Activated CD4-positive, alpha-beta T cell treated with anti-CD3 and anti-CD28 coated beads for 1 hour (primary cell): ENCODE results near the gene FUT4.
A peak's percentile ranks its signal among the peaks of the same experiment; 100 is the strongest.
"Not testable (repeated sequence)": the region's sequence is repeated elsewhere in the genome, so short reads cannot be mapped to it uniquely, and the experiment has no call there.

Experiments
- DNase-seq: peaks from one replicate; pipeline ENCODE4 v3.0.0-alpha.2; 2020

Gene FUT4

GRCh38 chr11:94543695-94544645, at the start of gene FUT4:
Gene FUT4 (plus strand): TSS chr11:94543921. CDS start chr11:94544134, 213 bp downstream.
- DNase-seq = peak; percentile 49

- DNase-seq = no peak
Measured at GRCh38 chr11:94494126-94494680, 49.5 kb upstream of the FUT4 start.

- no peak for DNase-seq
Measured at GRCh38 chr11:94500181-94500580, 43.5 kb upstream of the FUT4 start.

- no peak for DNase-seq
Measured at GRCh38 chr11:94501522-94501921, 42.2 kb upstream of the FUT4 start.

- no peak for DNase-seq
Measured at GRCh38 chr11:94504689-94505293, 38.9 kb upstream of the FUT4 start.

GRCh38 chr11:94506513-94506912, 37.2 kb upstream of the FUT4 start:
- DNase-seq = not testable (repeated sequence)

- DNase-seq = no peak
Measured at GRCh38 chr11:94507485-94507884, 36.2 kb upstream of the FUT4 start.

- peak; percentile 31 for DNase-seq
Measured at GRCh38 chr11:94511932-94512781, 31.6 kb upstream of the FUT4 start, which contains the start of gene C11orf97. Gene C11orf97 (plus strand): TSS chr11:94512461. CDS start chr11:94512529, 68 bp downstream.

GRCh38 chr11:94513091-94513490, 30.6 kb upstream of the FUT4 start:
- DNase-seq = no peak

- DNase-seq = no peak
Measured at GRCh38 chr11:94515398-94515797, 28.3 kb upstream of the FUT4 start.

GRCh38 chr11:94516725-94517124, 27.0 kb upstream of the FUT4 start:
- no peak for DNase-seq

- no peak for DNase-seq
Measured at GRCh38 chr11:94518300-94518699, 25.4 kb upstream of the FUT4 start.

- DNase-seq = no peak
Measured at GRCh38 chr11:94519478-94520084, 24.1 kb upstream of the FUT4 start.

- no peak for DNase-seq
Measured at GRCh38 chr11:94521684-94522083, 22.0 kb upstream of the FUT4 start.

GRCh38 chr11:94524341-94524740, 19.4 kb upstream of the FUT4 start:
- DNase-seq = no peak

GRCh38 chr11:94525546-94526324, 18.0 kb upstream of the FUT4 start:
- DNase-seq = no peak

GRCh38 chr11:94526645-94527438, 16.9 kb upstream of the FUT4 start:
- no peak for DNase-seq

- DNase-seq = no peak
Measured at GRCh38 chr11:94528551-94528950, 15.2 kb upstream of the FUT4 start.

- no peak for DNase-seq
Measured at GRCh38 chr11:94532211-94532610, 11.5 kb upstream of the FUT4 start.

GRCh38 chr11:94533206-94533605, 10.5 kb upstream of the FUT4 start:
- DNase-seq = no peak
